ENCODE results near the gene CTNNA3. TPM values are rescaled to one million over a fixed set of nuclear protein-coding genes. Genes with fewer than 3 reads are reported as not detected.

The CTNNA3 gene
- total and polyA plus RNA-seq, 2 donors (not counting 1 experiment from before 2014, with no cell fraction given) = not detected

DNA sequence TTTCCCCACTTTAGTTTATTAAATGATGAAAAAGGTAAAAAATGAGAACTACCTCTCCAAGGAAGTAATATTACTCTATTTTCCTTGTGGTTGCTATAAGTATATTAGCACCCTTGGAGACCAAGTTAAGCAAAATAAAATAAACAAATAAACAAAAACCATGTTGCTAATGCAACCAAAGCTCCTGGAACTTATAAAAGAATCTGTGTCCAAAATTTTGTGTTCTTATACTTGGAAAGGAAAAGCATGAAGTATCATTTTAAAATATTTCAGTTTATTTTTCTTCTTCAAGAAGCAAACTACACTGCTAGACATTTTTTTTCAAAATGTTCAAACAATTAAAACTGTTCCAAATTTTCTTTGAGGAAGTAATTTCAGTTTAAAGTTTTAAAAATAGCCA, 1212.0 kb downstream of the CTNNA3 start:
- Histone ChIP-seq H3K27ac (ENCODE audit: insufficient read depth, low read length) (no peak overlapping the region), H3K4me3 (replicated peaks in 1 of 4; ENCODE audit: control extremely low read depth in 1 of 4, insufficient read depth in 1 of 4, low read depth in 3 of 4, low read length in 4 of 4) (no peak overlapping the region), H3K9ac (ENCODE audit: insufficient read depth, low read length) (no peak overlapping the region), H3K9me3 (ENCODE audit: control insufficient read depth, insufficient read depth, low read depth, low read length) (no peaks in the 10 kb centered on the region), H2AFZ (ENCODE audit: low read length) (no peak overlapping the region), H3K36me3 (ENCODE audit: control insufficient read depth, insufficient read depth, low read length) (no peaks in the 10 kb centered on the region), H4K20me1 (ENCODE audit: control insufficient read depth, extremely low read depth, insufficient read depth, low read length) (no peaks in the 10 kb centered on the region), H3K4me1 (ENCODE audit: control insufficient read depth, extremely low read depth, insufficient read depth, low read length) (no peaks in the 10 kb centered on the region), H3K79me2 (ENCODE audit: control insufficient read depth, insufficient read depth, low read length) (no peaks in the 10 kb centered on the region), H3K27me3 (ENCODE audit: control insufficient read depth, insufficient read depth, low read length) (no peaks in the 10 kb centered on the region), H3K4me2 (ENCODE audit: extremely low read depth, insufficient read depth, low read length) (no peak overlapping the region)
- DNase-seq (ENCODE audit: low read depth in 2 of 2) = no peak
- TF ChIP-seq EZH2 (IDR thresholded peaks at IDR 0.05; ENCODE audit: low read length, missing control alignments) = no peak
- TF ChIP-seq, protein P1, sequence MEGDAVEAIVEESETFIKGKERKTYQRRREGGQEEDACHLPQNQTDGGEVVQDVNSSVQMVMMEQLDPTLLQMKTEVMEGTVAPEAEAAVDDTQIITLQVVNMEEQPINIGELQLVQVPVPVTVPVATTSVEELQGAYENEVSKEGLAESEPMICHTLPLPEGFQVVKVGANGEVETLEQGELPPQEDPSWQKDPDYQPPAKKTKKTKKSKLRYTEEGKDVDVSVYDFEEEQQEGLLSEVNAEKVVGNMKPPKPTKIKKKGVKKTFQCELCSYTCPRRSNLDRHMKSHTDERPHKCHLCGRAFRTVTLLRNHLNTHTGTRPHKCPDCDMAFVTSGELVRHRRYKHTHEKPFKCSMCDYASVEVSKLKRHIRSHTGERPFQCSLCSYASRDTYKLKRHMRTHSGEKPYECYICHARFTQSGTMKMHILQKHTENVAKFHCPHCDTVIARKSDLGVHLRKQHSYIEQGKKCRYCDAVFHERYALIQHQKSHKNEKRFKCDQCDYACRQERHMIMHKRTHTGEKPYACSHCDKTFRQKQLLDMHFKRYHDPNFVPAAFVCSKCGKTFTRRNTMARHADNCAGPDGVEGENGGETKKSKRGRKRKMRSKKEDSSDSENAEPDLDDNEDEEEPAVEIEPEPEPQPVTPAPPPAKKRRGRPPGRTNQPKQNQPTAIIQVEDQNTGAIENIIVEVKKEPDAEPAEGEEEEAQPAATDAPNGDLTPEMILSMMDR (conservative IDR thresholded peaks at IDR 0.05 in 1 of 2, IDR thresholded peaks at IDR 0.05 in 1 of 2; ENCODE audit: low read depth in 1 of 2, low read length in 2 of 2) = no peak

GRCh38 chr10:66472156-66472555, 1223.8 kb downstream of the CTNNA3 start:
- no peaks in the 10 kb centered on the region for H3K4me1 ChIP-seq (ENCODE audit: control insufficient read depth, extremely low read depth, insufficient read depth, low read length)
- TF ChIP-seq EZH2 (IDR thresholded peaks at IDR 0.05; ENCODE audit: low read length, missing control alignments) = no peak
- TF ChIP-seq, protein P1 (conservative IDR thresholded peaks at IDR 0.05 in 1 of 2, IDR thresholded peaks at IDR 0.05 in 1 of 2; ENCODE audit: low read depth in 1 of 2, low read length in 2 of 2) = no peak
- no peak overlapping the region for H3K27ac ChIP-seq (ENCODE audit: insufficient read depth, low read length)
- H3K79me2 ChIP-seq (ENCODE audit: control insufficient read depth, insufficient read depth, low read length) = no peaks in the 10 kb centered on the region
- H4K20me1 ChIP-seq (ENCODE audit: control insufficient read depth, extremely low read depth, insufficient read depth, low read length) = no peaks in the 10 kb centered on the region
- H3K27me3 ChIP-seq (ENCODE audit: control insufficient read depth, insufficient read depth, low read length) = no peaks in the 10 kb centered on the region
- H2AFZ ChIP-seq (ENCODE audit: low read length) = no peak overlapping the region
- H3K4me2 ChIP-seq (ENCODE audit: extremely low read depth, insufficient read depth, low read length) = no peak overlapping the region
- no peaks in the 10 kb centered on the region for H3K36me3 ChIP-seq (ENCODE audit: control insufficient read depth, insufficient read depth, low read length)
- no peaks in the 10 kb centered on the region for H3K9me3 ChIP-seq (ENCODE audit: control insufficient read depth, insufficient read depth, low read depth, low read length)
- H3K9ac ChIP-seq (ENCODE audit: insufficient read depth, low read length) = no peak overlapping the region
- no peak for DNase-seq (ENCODE audit: low read depth in 2 of 2)
- H3K4me3 ChIP-seq (replicated peaks in 1 of 4; ENCODE audit: control extremely low read depth in 1 of 4, insufficient read depth in 1 of 4, low read depth in 3 of 4, low read length in 4 of 4) = no peak overlapping the region

DNA sequence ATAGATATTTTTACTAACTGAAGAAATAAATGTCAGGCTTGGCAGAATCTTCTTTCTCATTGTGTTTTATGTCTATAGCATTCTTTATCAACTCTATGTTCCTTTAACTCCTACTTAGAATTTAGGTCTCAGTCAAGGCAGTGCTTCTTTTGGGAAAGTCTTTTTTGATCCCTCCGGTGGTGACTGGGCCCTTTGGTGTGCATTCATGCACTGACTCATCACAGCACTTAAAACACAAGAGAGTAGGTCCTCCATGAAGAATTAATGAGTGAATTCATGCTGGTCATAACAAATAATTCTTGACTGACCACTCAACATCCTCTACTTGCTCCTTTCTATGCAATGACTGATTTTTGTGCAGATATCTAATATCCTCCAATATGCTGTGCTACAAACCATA, 1229.0 kb downstream of the CTNNA3 start:
- Histone ChIP-seq H3K4me3 (replicated peaks in 1 of 4; ENCODE audit: control extremely low read depth in 1 of 4, insufficient read depth in 1 of 4, low read depth in 3 of 4, low read length in 4 of 4) (no peak overlapping the region), H2AFZ (ENCODE audit: low read length) (no peak overlapping the region), H3K79me2 (ENCODE audit: control insufficient read depth, insufficient read depth, low read length) (no peaks in the 10 kb centered on the region), H3K27me3 (ENCODE audit: control insufficient read depth, insufficient read depth, low read length) (no peaks in the 10 kb centered on the region), H3K9ac (ENCODE audit: insufficient read depth, low read length) (no peak overlapping the region), H3K27ac (ENCODE audit: insufficient read depth, low read length) (no peak overlapping the region), H3K4me1 (ENCODE audit: control insufficient read depth, extremely low read depth, insufficient read depth, low read length) (no peaks in the 10 kb centered on the region), H3K9me3 (ENCODE audit: control insufficient read depth, insufficient read depth, low read depth, low read length) (no peaks in the 10 kb centered on the region), H3K4me2 (ENCODE audit: extremely low read depth, insufficient read depth, low read length) (no peak overlapping the region), H4K20me1 (ENCODE audit: control insufficient read depth, extremely low read depth, insufficient read depth, low read length) (no peaks in the 10 kb centered on the region), H3K36me3 (ENCODE audit: control insufficient read depth, insufficient read depth, low read length) (no peaks in the 10 kb centered on the region)
- DNase-seq (ENCODE audit: low read depth in 2 of 2) = no peak
- TF ChIP-seq, protein P1 (conservative IDR thresholded peaks at IDR 0.05 in 1 of 2, IDR thresholded peaks at IDR 0.05 in 1 of 2; ENCODE audit: low read depth in 1 of 2, low read length in 2 of 2) = no peak
- no peak for TF ChIP-seq EZH2 (IDR thresholded peaks at IDR 0.05; ENCODE audit: low read length, missing control alignments)
